Sigmoid colon (tissue), 4 donors: ENCODE results near the gene PHGDH.

Source experiments
- EP300 ChIP-seq, 4 donors: sonication (generic); formaldehyde crosslinking; IDR thresholded peaks; one replicate each; pipeline ENCODE4 v1.6.1; 2017; ENCODE audit warnings: antibody characterized with exemption in 4 of 4
- POLR2A ChIP-seq, 2 donors: fragments of 450-650 bp; IDR thresholded peaks; one replicate each; pipeline ENCODE4 v1.6.1; 2016; ENCODE audit warnings: antibody characterized with exemption in 2 of 2, mild to moderate bottlenecking in 2 of 2, moderate library complexity in 2 of 2
- POLR2AphosphoS5 ChIP-seq, 4 donors: sonication (generic); formaldehyde crosslinking; IDR thresholded peaks; one replicate each; pipeline ENCODE4 v1.6.1; 2017; ENCODE audit warnings: antibody characterized with exemption in 4 of 4
- TF ChIP-seq, protein P1 (sequence below), 4 experiments: fragments of 450-650 bp in 3 of 4; fragments of 200-600 bp in 1 of 4; IDR thresholded peaks; one replicate each; pipeline ENCODE4 v1.5.1; 2016 to 2019; ENCODE audit warnings: antibody characterized with exemption in 4 of 4, mild to moderate bottlenecking in 3 of 4, moderate library complexity in 2 of 4

DNA sequence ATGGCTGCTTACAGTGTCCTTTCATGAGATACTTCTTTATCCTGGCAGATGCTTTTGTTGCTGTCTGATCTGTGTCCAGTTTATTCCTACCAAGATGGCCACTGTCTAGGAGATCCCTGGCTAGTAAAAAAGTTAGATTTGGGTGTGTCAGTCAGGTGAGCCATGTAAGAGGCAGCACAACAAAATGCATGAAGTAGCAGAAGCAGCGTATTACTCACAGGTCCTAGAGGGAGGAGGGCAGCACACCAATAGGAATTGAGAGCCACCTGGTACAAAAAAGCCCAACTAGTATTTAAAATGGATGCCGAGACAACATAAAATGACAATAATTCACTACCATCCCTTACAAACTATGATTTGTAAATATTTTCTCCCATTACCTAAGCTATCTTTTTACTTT, 40.8 kb upstream of the PHGDH start:
- TF ChIP-seq, protein P1, sequence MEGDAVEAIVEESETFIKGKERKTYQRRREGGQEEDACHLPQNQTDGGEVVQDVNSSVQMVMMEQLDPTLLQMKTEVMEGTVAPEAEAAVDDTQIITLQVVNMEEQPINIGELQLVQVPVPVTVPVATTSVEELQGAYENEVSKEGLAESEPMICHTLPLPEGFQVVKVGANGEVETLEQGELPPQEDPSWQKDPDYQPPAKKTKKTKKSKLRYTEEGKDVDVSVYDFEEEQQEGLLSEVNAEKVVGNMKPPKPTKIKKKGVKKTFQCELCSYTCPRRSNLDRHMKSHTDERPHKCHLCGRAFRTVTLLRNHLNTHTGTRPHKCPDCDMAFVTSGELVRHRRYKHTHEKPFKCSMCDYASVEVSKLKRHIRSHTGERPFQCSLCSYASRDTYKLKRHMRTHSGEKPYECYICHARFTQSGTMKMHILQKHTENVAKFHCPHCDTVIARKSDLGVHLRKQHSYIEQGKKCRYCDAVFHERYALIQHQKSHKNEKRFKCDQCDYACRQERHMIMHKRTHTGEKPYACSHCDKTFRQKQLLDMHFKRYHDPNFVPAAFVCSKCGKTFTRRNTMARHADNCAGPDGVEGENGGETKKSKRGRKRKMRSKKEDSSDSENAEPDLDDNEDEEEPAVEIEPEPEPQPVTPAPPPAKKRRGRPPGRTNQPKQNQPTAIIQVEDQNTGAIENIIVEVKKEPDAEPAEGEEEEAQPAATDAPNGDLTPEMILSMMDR (IDR thresholded peaks at IDR 0.05), result no peak
- no peak for TF ChIP-seq POLR2A (IDR thresholded peaks at IDR 0.05)
- no peak for TF ChIP-seq POLR2AphosphoS5 (IDR thresholded peaks at IDR 0.05)
- no peak for TF ChIP-seq EP300 (IDR thresholded peaks at IDR 0.05)
